ENCODE data around the gene ROBO3.

ROBO3 gene

GRCh38 chr11:124865181-124865901 lies at the start of gene ROBO3:
ROBO3 (plus strand) TSS chr11:124865432; CDS start chr11:124865578, 146 bp downstream.
- DNase-seq: no peak

- DNase-seq: no peak
These were observed 48.2 kb upstream of the ROBO3 start for GRCh38 chr11:124817036-124817435.

GRCh38 chr11:124821995-124822730 lies 43.1 kb upstream of the ROBO3 start:
- DNase-seq: no peak

GRCh38 chr11:124823512-124824376 lies 41.5 kb upstream of the ROBO3 start:
- no peak for DNase-seq

- no peak for DNase-seq
These were observed 39.4 kb upstream of the ROBO3 start for GRCh38 chr11:124825876-124826275.

- peak; percentile 18 for DNase-seq
These were observed 35.2 kb upstream of the ROBO3 start for GRCh38 chr11:124829986-124830385.

GRCh38 chr11:124830749-124831148 lies 34.5 kb upstream of the ROBO3 start:
- DNase-seq: no peak

GRCh38 chr11:124831897-124832296 lies 33.3 kb upstream of the ROBO3 start:
- no peak for DNase-seq

GRCh38 chr11:124832571-124832970 lies 32.7 kb upstream of the ROBO3 start:
- no peak for DNase-seq

GRCh38 chr11:124834526-124835180 lies 30.6 kb upstream of the ROBO3 start:
- no peak for DNase-seq

GRCh38 chr11:124835918-124836317 lies 29.3 kb upstream of the ROBO3 start:
- DNase-seq: no peak

GRCh38 chr11:124837491-124837856 lies 27.8 kb upstream of the ROBO3 start:
- DNase-seq: peak; percentile 22

GRCh38 chr11:124838805-124839127 lies 26.5 kb upstream of the ROBO3 start:
- no peak for DNase-seq

GRCh38 chr11:124839128-124839971 lies 25.9 kb upstream of the ROBO3 start:
- DNase-seq: no peak

- DNase-seq: no peak
These were observed 25.1 kb upstream of the ROBO3 start for GRCh38 chr11:124839972-124840621.

GRCh38 chr11:124840666-124841065 lies 24.6 kb upstream of the ROBO3 start:
- DNase-seq: no peak

- no peak for DNase-seq
These were observed 24.0 kb upstream of the ROBO3 start for GRCh38 chr11:124841201-124841600.

GRCh38 chr11:124841840-124842239 lies 23.4 kb upstream of the ROBO3 start:
- no peak for DNase-seq

GRCh38 chr11:124842305-124842704 lies 22.9 kb upstream of the ROBO3 start:
- DNase-seq: no peak

- DNase-seq: no peak
These were observed 21.7 kb upstream of the ROBO3 start for GRCh38 chr11:124843616-124843910.

GRCh38 chr11:124844664-124845079 lies 20.6 kb upstream of the ROBO3 start:
- DNase-seq: no peak

Measured in NCI-H1694 treated with DMSO at 0.1 percent for 48 hours (cell line).